AG04449 (cell line): Measurements from ENCODE around the gene ZG16.

ENCODE experiments used
- CTCF ChIA-PET: fragments of 350-600 bp; formaldehyde crosslinking; extraction: SDS; loops from one replicate; lab custom pipeline; 2021; ENCODE audit warnings: antibody characterized with exemption; lab: Yijun Ruan, JAX
- POLR2A ChIA-PET: fragments of 400-600, 350-600 bp; formaldehyde crosslinking; extraction: SDS; loops from one replicate; lab custom pipeline; 2020; ENCODE audit warnings: antibody characterized with exemption, inconsistent platforms; lab: Yijun Ruan, JAX
- DNase-seq: peaks from one replicate; pipeline ENCODE4 v3.0.0-alpha.2; 2010; ENCODE audit warnings: low read depth, low spot score
- H3K4me3 ChIP-seq: 2 replicates; pipeline ENCODE4 v1.5.1; 2011; ENCODE audit warnings: low read depth, mild to moderate bottlenecking, control low read depth, low read length
- CTCF ChIP-seq: IDR thresholded peaks from one replicate; pipeline ENCODE4 v1.5.1; 2011; ENCODE audit warnings: mild to moderate bottlenecking, moderate library complexity, low read length, control low read depth, inconsistent platforms; ENCODE audit not compliant: insufficient read depth; ENCODE audit errors: missing control alignments

ZG16 gene

GRCh38 chr16:29809850-29810698 is 32.0 kb downstream of the ZG16 start:
- H3K4me3 ChIP-seq = peak overlapping the region; percentile 23; the same call in 1 of the 2 replicates
- ChIA-PET POLR2A (interaction anchor here (0.6 kb wide), 1 partner anchor 823 kb away, joined by 3 read pairs; no protein-coding TSS in a partner anchor), CTCF (interaction anchor here (0.7 kb wide), 1 partner anchor 39 kb away, joined by 3 read pairs; no protein-coding TSS in a partner anchor)
- DNase-seq = no peak
- no peak for TF ChIP-seq CTCF

- H3K4me3 ChIP-seq = peak overlapping the region; percentile 72
- no peak for DNase-seq
Observed at GRCh38 chr16:29810699-29811169, 32.7 kb downstream of the ZG16 start.

GRCh38 chr16:29811170-29811895 is 33.3 kb downstream of the ZG16 start:
- H3K4me3 ChIP-seq = peak overlapping the region; percentile 72
- ChIA-PET CTCF (interaction anchor here (1.0 to 2.5 kb wide), 2 partner anchors 37 to 221 kb away, joined by 3 to 11 read pairs; no protein-coding TSS in a partner anchor), POLR2A (interaction anchor here (0.6 to 1.2 kb wide), 2 partner anchors 11 to 824 kb away, joined by 3 read pairs; no protein-coding TSS in a partner anchor)
- TF ChIP-seq CTCF = no peak
- DNase-seq = peak; percentile 89

More at GRCh38 chr16:29810699-29811169, 32.7 kb downstream of the ZG16 start:
- no peak for TF ChIP-seq CTCF
- CTCF ChIA-PET = interaction anchor here (2.5 kb wide), 1 partner anchor 221 kb away, joined by 11 read pairs; no protein-coding TSS in a partner anchor
- POLR2A ChIA-PET = interaction anchor here (0.6 to 1.2 kb wide), 2 partner anchors 12 to 823 kb away, joined by 3 read pairs; no protein-coding TSS in a partner anchor

- CTCF ChIA-PET = interaction anchor here (0.6 to 2.5 kb wide), 3 partner anchors 36 to 220 kb away, joined by 3 to 11 read pairs (median 3); no protein-coding TSS in a partner anchor
- peak within 1 kb of the TSS; percentile 72 for H3K4me3 ChIP-seq
- TF ChIP-seq CTCF = no peak
- DNase-seq = no peak
- POLR2A ChIA-PET = interaction anchor here (0.5 to 1.2 kb wide), 2 partner anchors 10 to 88 kb away, joined by 3 to 4 read pairs; partner anchors contain the start of gene ASPHD1
Observed at GRCh38 chr16:29811896-29812665, 34.0 kb downstream of the ZG16 start, which contains the start of gene PRRT2. Gene PRRT2, plus strand, starts transcription at chr16:29812193. Its CDS starts 862 bp downstream, at chr16:29813055.

- H3K4me3 ChIP-seq = peak overlapping the region; percentile 72
- ChIA-PET POLR2A (interaction anchor here (0.5 kb wide), 1 partner anchor 87 kb away, joined by 4 read pairs; the partner anchor contains the start of gene ASPHD1), CTCF (interaction anchor here (1.0 to 2.5 kb wide), 2 partner anchors 193 to 219 kb away, joined by 3 to 11 read pairs; no protein-coding TSS in a partner anchor)
- no peak for DNase-seq
- no peak for TF ChIP-seq CTCF
Observed at GRCh38 chr16:29812754-29813643, 34.9 kb downstream of the ZG16 start.
